HepG2 (cell line): Measurements from ENCODE around the gene TGM2.

Source experiments
- BRD4 ChIP-seq: sonication (generic); formaldehyde crosslinking; IDR thresholded peaks from 2 replicates; pipeline ENCODE4 v1.4.0; 2020; ENCODE audit warnings: missing genetic modification reagents
- FOXJ3 ChIP-seq: sonication (generic); formaldehyde crosslinking; IDR thresholded peaks from 2 replicates; pipeline ENCODE4 v1.4.0; 2020; ENCODE audit warnings: missing genetic modification reagents, mild to moderate bottlenecking, borderline replicate concordance
- NFIC ChIP-seq: IDR thresholded peaks from 2 replicates; pipeline ENCODE4 v1.6.1; 2012; ENCODE audit warnings: mild to moderate bottlenecking, low read length, inconsistent platforms
- POLR2AphosphoS5 ChIP-seq: IDR thresholded peaks from 2 replicates; pipeline ENCODE4 v1.6.1; 2012; ENCODE audit warnings: low read depth, low read length
- SNRNP70 ChIP-seq: fragments of 200-400 bp; formaldehyde crosslinking; IDR thresholded peaks from 2 replicates; pipeline ENCODE4 v1.6.1; 2017; ENCODE audit warnings: mild to moderate bottlenecking, low read depth, low read length, moderate library complexity
- ZMYM3 ChIP-seq: sonication (generic); formaldehyde crosslinking; IDR thresholded peaks from 2 replicates; pipeline ENCODE4 v1.5.1; 2020; ENCODE audit warnings: mild to moderate bottlenecking, missing genetic modification reagents
- ZSCAN30 ChIP-seq: sonication (generic); formaldehyde crosslinking; IDR thresholded peaks from 2 replicates; pipeline ENCODE4 v1.5.0; 2020; ENCODE audit warnings: mild to moderate bottlenecking, missing genetic modification reagents

- no peak for TF ChIP-seq ZSCAN30 (CRISPR knock-in tag)
- TF ChIP-seq NFIC = no peak
- TF ChIP-seq BRD4 (CRISPR knock-in tag) = no peak
- no peak for TF ChIP-seq FOXJ3
- no peak for TF ChIP-seq POLR2AphosphoS5
- TF ChIP-seq ZMYM3 (CRISPR knock-in tag) = no peak
- TF ChIP-seq SNRNP70 = no peak
These were observed 23.7 kb downstream of the TGM2 start for GRCh38 chr20:38141204-38141888.
